NCI-H2081 treated with DMSO at 0.1 percent for 48 hours (cell line): ENCODE results near the gene CCL26.
A peak's percentile ranks its signal among the peaks of the same experiment; 100 is the strongest.
"Not testable (repeated sequence)": the region's sequence is repeated elsewhere in the genome, so short reads cannot be mapped to it uniquely, and the experiment has no call there.

Source experiments
- DNase-seq: peaks from one replicate; lab custom pipeline; 2025; lab: John Stamatoyannopoulos, UW

CCL26 gene

GRCh38 chr7:75738975-75739795 is 32.8 kb downstream of the CCL26 start:
- peak; percentile 80 for DNase-seq

DNA sequence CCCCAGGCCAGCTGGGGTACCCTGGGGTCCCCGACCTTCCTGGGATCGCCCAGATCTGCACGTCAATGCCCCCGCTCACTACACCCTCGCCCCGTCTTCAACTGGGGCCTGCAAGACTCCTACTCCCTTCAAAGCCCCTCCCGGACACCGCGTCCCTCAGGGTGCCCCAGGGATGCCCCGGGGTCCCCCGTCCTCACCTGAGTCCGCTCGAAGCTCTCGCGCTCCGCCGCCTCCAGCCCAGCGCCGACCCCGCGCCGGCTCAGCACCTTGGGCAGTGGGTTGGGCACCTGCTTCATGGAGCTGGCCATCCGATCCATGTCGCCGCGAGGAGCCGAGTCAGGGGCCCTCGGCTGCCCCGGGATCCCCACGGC is 33.4 kb downstream of the CCL26 start, which contains the start of gene HIP1:
Gene HIP1, minus strand, starts transcription at position 338 of the 371 bp plus-strand sequence. Its CDS starts 21 bp downstream, at position 317.
- no peak for DNase-seq

DNA sequence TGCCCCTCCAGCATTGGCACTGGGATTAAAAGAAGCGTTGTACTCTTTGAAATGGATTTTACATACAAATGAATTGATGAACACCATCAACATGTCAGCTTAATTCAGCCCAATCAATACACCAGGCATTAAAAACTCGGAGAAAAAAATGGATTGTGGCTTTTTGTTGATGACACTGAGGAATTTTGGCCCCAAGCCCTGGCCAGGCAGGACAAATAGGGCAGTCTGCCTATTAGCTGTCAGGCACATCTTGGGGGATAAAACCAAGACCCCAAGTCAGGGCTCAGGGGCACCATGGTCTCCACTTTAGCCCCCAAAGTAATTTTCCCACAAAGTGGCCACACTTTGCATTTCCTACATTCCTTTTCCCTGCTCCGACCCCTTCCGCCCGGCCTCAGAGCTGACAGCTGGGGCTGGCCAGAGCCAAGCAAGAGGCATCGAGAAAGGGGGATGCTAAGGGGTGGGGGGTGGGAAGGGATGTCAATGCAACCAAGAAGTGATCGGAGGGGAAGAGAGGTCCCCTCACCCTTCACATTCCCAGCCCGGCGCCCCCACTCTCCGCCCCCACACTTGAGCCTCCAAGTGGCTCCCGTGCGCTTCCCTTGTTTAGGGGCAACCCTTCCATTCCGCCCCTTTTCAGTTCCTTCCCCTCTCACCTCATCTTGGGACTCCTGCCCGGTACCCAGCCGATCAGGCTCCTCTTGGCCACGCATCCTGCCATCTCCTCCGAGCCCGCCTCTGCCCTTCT is 34.0 kb downstream of the CCL26 start:
- DNase-seq: no peak

DNA sequence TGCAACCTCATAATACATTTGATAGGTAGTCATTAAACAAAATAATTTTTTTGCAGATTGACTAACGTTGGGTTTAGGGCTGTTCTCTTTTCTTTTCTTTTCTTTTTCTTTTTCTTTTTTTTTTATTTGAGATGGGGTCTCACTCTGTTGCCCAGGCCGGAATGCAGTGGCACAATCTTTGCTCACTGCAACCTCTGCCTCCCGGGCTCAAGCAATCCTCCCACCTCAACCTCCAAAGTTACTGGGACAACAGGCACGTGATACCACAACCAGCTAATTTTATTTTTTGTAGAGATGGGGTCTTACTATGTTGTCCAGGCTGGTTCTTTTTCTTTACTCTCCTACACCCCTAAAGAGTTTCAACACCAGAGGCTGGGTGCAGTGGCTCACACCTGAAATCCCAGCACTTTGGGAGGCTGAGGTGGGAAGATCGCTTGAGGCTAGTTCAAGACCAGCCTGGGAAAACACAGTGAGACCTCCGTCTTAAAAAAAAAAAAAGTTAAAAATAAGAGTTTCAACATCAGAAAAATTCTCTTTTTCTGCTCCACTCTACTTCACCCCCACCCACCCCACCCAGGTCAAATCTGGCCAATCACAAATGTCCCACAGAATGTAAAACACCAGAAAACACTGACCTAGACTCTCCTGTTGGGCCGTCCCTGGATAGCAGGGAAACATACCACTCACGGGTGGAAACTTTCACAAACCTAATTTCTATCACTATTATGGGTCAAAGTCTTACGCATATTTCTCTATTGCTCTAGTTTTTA is 36.2 kb downstream of the CCL26 start:
- DNase-seq: no peak

DNA sequence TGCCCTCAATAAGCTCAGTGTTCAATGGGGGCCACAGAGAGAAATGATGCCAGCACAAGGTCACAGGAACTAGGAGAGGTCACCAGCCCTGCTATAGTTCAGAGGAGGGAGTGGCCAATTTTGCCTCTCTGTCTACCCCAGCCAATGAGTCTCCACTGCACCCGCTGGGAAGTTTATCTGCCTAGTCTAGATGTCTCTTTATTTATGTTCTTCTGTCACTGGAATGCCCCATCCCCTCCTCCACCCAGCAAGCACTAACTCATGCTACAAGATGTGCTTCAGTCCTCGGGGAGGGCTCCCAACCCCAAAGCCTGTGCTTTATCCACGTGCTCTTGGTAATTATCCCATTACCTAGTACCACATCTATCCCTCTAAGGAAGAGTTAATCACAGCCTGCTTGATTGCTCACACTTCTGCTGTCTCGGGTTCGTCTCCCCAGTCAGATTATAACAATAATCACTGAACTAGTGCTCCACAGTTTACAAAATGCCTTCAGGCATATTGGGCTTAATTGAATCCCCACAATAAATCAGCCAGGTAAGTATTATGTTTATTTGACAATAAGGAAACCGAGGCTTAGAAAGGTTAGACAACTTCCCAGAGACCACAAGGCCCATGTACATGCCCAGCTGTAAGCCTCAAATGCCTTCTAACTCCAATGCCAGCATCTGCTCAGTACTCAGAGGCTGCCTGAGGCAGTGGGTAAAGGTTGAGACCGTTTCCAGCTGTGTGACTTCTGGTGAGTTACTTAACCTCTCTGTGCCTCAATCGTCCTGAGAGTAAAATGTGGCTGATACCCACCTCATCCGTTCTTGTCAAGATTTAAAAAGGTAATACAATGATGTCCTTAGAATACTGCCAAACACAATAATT is 37.2 kb downstream of the CCL26 start:
- DNase-seq: no peak

- no peak for DNase-seq
Measured at GRCh38 chr7:75732764-75733630, 39.0 kb downstream of the CCL26 start.

GRCh38 chr7:75732016-75732521 is 39.9 kb downstream of the CCL26 start:
- no peak for DNase-seq

- DNase-seq: no peak
Measured at GRCh38 chr7:75729851-75730274, 42.1 kb downstream of the CCL26 start.

DNA sequence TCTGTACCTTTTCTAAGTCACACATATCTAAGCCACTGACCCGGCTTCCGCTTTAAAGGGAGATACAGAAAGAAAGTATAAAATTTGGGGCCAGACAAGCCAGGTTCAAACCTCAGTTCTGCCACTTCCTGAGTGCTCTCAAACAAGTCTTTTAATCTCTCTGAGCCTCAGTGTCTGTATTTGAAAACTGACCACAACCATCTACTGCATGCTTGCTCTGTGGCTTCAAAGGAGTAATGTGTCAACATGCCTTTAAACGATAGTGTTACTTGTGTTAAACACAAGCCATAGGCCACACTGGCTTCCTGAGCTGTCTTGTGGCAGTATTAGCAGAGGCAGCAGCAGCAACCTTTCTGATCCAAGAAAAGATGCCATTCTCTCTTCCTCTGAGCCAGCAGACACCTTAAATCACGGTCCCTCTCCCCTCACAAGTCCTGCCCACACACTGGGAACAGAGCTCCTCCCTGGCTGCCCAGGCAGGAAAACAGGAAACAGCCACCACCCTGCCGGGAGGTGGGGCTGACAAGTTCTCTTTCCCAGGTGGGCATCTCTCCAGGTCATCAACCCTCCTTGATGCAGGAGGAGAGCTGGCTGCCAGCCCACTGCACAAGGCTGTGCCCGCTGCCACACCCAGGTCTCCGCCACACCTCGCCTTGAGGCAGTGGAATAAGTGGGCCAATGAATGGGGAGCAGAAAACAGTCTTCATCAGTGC is 44.0 kb downstream of the CCL26 start:
- DNase-seq: peak; percentile 4

DNA sequence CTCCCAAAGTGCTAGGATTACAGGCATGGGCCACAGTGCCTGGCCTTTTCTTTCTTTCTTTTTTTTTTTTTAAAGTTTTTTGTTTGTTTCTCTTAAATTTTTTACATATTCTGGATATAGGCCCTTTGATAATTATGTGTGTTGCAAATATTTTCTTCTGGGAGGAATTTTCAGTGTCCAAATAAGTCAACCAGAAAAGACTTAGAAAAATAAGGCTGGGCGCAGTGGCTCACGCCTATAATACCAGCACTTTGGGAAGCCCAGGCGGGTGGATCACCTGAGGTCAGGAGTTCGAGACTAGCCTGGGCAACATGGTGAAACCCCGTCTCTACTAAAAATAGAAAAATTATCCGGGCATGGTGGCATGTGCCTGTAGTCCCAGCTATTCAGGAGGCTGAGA is 44.7 kb downstream of the CCL26 start:
- not testable (repeated sequence) for DNase-seq

DNA sequence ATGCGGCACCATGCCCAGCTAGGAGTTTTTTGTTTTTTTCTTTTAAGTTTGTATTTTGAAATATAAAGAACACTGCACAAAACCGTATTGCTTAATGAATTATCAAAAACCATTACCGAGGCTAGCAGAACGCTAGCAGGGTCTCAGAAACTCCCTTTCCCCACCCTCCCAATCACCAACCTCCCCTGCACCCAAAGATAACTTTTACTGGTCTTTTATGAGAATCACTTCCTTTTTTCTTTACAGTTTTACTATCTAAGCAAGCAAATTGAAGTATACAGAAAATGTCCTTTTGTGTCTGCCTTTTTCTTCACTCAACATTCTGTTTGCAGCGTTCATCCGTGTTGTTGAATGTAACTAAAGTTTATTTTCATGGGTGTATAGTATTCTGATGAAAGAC is 46.7 kb downstream of the CCL26 start:
- DNase-seq: no peak

GRCh38 chr7:75723444-75723843 is 48.6 kb downstream of the CCL26 start:
- DNase-seq: no peak

- DNase-seq: no peak
Measured at GRCh38 chr7:75722373-75722772, 49.6 kb downstream of the CCL26 start.

DNA sequence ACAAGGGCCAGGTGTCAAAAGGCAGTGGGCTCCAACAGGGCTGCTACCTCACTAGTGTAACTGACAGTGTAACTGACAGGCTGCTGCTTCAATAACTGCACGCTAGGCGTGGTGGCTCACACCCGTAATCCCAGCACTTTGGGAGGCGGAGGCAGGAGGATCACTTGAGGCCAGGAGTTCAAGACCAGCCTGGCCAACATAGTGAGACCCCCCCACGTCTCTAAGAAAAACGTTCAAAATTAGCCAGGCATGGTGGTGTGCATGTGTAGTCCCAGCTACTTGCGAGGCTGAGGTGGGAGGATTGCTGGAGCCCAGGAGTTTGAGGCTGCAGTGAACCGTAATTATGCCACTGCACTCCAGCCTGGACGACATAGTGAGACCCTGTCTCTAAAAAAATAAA is 50.1 kb downstream of the CCL26 start:
- not testable (repeated sequence) for DNase-seq

- DNase-seq: no peak
Measured at GRCh38 chr7:75721426-75721825, 50.6 kb downstream of the CCL26 start.

GRCh38 chr7:75719626-75720025 is 52.4 kb downstream of the CCL26 start:
- no peak for DNase-seq
